ENCODE results near the gene TBCD.

DNA sequence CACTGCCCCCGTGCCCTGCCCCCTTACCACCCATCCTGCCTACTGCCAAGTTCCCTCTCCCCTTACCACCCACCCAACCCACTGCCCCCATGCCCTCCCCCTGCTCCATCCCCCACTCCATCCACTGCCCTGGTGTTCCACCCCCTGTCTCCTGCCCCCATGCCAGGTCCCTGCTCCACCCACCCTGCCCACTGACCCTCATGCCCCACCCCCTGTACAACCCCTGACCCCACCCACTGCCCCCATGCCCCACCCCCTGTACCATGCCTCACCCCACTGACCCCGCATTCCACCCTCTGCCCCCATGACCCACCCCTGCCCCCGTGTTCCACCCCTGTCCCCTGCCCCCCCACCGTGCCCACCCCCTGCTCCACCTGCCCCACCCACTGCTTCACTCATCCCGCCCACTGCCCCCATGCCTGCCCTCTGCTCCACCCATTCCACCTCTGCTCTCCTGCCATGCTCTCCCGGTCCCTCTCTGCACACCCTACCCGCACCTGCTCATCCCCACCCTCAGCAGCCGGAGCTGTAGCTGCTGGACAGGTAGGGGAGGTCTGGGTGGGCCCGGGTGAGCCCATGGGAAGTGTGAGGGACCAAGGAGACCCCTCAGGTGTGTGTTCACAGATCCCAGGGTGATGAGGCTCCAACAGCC, 42.7 kb upstream of the TBCD start:
- TF ChIP-seq, protein P1, sequence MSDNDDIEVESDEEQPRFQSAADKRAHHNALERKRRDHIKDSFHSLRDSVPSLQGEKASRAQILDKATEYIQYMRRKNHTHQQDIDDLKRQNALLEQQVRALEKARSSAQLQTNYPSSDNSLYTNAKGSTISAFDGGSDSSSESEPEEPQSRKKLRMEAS (IDR thresholded peaks at IDR 0.05; ENCODE audit: low read depth, low read length), result no peak
- TF ChIP-seq, protein P2, sequence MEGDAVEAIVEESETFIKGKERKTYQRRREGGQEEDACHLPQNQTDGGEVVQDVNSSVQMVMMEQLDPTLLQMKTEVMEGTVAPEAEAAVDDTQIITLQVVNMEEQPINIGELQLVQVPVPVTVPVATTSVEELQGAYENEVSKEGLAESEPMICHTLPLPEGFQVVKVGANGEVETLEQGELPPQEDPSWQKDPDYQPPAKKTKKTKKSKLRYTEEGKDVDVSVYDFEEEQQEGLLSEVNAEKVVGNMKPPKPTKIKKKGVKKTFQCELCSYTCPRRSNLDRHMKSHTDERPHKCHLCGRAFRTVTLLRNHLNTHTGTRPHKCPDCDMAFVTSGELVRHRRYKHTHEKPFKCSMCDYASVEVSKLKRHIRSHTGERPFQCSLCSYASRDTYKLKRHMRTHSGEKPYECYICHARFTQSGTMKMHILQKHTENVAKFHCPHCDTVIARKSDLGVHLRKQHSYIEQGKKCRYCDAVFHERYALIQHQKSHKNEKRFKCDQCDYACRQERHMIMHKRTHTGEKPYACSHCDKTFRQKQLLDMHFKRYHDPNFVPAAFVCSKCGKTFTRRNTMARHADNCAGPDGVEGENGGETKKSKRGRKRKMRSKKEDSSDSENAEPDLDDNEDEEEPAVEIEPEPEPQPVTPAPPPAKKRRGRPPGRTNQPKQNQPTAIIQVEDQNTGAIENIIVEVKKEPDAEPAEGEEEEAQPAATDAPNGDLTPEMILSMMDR (IDR thresholded peaks at IDR 0.05; ENCODE audit: low read depth, low read length), result no peak

All from NB4 (cell line).